ENCODE measurements around the gene MOB3B. TPM values are rescaled to one million over a fixed set of nuclear protein-coding genes. Genes with fewer than 3 reads are reported as not detected.

Gene MOB3B
- total RNA-seq, 1 donor from 2014 or later, result 10.0 TPM

DNA sequence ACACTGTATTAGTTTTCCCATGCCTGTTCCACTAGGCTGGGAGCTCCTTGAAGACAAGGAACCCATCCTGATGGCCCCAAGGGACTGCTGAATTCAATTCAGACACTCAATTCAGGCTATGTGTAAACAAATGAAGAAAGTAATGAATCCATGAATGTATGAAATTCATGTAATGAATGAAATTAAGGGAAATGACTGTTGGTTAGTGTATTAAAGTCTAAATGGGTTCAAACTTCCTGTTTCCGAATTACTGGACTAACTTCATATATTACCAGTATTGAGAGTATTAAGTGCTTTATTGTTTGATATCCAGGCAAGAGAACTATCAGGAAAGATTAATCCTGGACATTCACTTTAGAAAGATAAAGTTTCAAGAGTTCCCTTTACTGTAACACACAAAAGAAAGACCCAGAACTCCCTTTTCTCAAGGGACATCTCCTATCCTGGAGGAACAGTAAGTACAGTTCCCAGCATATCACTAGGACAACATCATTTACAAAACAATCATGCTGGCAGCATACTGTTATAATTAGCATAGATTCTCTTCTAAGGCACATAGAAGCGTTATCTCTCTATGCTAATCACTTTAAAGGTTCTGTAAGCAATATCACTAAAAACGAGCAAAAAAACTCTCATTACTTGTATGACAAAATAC lies 34.0 kb downstream of the MOB3B start:
- POLR2A ChIA-PET, result no interaction called here

DNA sequence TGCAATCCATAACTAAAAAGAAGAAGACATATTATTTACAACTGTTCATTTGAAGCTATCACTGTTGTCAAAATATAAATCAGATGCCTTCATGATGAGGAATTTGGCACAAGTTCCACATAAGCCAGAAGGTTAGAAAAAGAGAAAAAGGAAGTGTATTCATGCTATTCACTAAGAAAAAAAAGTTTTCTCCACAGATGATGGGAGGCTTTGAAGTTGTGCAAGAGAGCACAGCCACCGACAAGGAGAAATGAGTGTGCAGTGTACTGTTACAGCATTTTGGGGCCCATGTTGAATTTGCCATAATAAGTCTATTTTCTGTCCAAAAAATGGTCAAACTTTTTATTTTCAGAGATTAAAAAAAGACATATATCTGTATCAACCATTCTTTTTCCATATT lies 38.5 kb downstream of the MOB3B start:
- no peak overlapping the region for H3K4me3 Mint-ChIP-seq
- ATAC-seq (ENCODE audit: low read depth), result peak; percentile 64
- TF ChIP-seq, protein P1, sequence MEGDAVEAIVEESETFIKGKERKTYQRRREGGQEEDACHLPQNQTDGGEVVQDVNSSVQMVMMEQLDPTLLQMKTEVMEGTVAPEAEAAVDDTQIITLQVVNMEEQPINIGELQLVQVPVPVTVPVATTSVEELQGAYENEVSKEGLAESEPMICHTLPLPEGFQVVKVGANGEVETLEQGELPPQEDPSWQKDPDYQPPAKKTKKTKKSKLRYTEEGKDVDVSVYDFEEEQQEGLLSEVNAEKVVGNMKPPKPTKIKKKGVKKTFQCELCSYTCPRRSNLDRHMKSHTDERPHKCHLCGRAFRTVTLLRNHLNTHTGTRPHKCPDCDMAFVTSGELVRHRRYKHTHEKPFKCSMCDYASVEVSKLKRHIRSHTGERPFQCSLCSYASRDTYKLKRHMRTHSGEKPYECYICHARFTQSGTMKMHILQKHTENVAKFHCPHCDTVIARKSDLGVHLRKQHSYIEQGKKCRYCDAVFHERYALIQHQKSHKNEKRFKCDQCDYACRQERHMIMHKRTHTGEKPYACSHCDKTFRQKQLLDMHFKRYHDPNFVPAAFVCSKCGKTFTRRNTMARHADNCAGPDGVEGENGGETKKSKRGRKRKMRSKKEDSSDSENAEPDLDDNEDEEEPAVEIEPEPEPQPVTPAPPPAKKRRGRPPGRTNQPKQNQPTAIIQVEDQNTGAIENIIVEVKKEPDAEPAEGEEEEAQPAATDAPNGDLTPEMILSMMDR (IDR thresholded peaks at IDR 0.05), result no peak
- no peaks in the 10 kb centered on the region for H3K27me3 Mint-ChIP-seq
- H3K27ac Mint-ChIP-seq, result peak overlapping the region; percentile 18
- DNase-seq, result no peak
- H3K9me3 Mint-ChIP-seq, result peaks cover 4% of the 10 kb centered on the region
- peaks cover 4% of the 10 kb centered on the region for H3K36me3 Mint-ChIP-seq (ENCODE audit: low read depth)
- POLR2A ChIA-PET, result no interaction called here
- intact Hi-C loops (cut with micrococcal nuclease), result no loop called here
- peaks cover 64% of the 10 kb centered on the region for H3K4me1 Mint-ChIP-seq
- CTCF ChIA-PET, result no interaction called here

More for the DNA sequence above, 34.0 kb downstream of the MOB3B start:
- H3K36me3 Mint-ChIP-seq (ENCODE audit: low read depth), result peaks cover 4% of the 10 kb centered on the region
- H3K4me3 Mint-ChIP-seq, result no peak overlapping the region
- CTCF ChIA-PET, result no interaction called here
- TF ChIP-seq, protein P1 (IDR thresholded peaks at IDR 0.05), result no peak
- intact Hi-C loops (cut with micrococcal nuclease), result no loop called here
- no peak for ATAC-seq (ENCODE audit: low read depth)
- no peak for DNase-seq
- H3K4me1 Mint-ChIP-seq, result peaks cover 43% of the 10 kb centered on the region
- H3K27me3 Mint-ChIP-seq, result no peaks in the 10 kb centered on the region
- no peak overlapping the region for H3K27ac Mint-ChIP-seq
- H3K9me3 Mint-ChIP-seq, result peaks cover 4% of the 10 kb centered on the region

DNA sequence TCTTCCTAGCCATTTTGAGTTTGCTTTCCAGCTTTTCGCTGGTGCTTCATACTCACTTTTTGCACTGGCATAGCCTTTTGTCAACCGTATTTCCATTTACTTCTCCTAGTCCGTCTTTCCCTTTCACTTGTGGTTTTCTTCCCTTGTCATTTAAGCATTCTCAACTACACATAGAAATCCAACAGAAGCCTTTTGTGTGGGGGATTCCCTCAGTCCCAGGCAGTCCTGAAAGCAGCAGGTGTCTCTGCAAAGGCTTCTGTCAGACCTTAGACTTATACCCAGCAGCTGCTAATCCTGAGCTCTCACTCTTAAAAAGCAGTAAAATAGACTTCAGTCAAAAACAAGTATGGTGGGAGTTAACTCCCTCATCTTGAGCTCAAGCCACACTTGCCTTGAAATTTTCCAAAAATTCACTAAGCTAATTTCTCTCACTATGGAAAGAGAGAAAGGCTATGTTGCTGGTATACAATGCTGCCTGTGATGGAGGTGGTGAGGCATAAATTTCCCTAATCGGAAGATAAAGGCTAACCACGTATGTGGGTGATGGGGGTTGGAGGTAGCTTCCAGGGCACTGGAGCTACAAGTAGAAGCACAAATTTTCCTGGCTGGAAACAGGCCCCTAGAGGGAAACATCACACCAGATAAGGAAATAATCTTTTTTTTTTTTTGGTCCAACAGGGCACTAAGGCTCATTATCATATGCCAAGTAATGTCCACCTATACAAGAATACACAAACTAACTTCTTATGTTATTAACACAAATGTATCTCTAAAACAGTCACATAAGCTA lies 40.3 kb downstream of the MOB3B start:
- TF ChIP-seq, protein P1 (IDR thresholded peaks at IDR 0.05), result no peak
- intact Hi-C loops (cut with micrococcal nuclease), result loop anchor here (2.0 to 10.0 kb wide), 3 partner anchors 62 to 544 kb away; partner anchors contain the start of gene PLAA
- peak; percentile 40 for ATAC-seq (ENCODE audit: low read depth)
- CTCF ChIA-PET, result interaction anchor here (0.6 to 2.4 kb wide), 4 partner anchors 22 to 156 kb away, joined by 3 to 9 read pairs (median 4); partner anchors contain the start of gene MOB3B
- peaks cover 4% of the 10 kb centered on the region for H3K36me3 Mint-ChIP-seq (ENCODE audit: low read depth)
- peaks cover 3% of the 10 kb centered on the region for H3K9me3 Mint-ChIP-seq
- no peak for DNase-seq
- H3K27me3 Mint-ChIP-seq, result no peaks in the 10 kb centered on the region
- H3K27ac Mint-ChIP-seq, result peak overlapping the region; percentile 46
- H3K4me3 Mint-ChIP-seq, result peak overlapping the region; percentile 20
- H3K4me1 Mint-ChIP-seq, result peaks cover 78% of the 10 kb centered on the region
- POLR2A ChIA-PET, result interaction anchor here (0.6 to 1.1 kb wide), 2 partner anchors 38 to 43 kb away, joined by 3 read pairs; no protein-coding TSS in a partner anchor

DNA sequence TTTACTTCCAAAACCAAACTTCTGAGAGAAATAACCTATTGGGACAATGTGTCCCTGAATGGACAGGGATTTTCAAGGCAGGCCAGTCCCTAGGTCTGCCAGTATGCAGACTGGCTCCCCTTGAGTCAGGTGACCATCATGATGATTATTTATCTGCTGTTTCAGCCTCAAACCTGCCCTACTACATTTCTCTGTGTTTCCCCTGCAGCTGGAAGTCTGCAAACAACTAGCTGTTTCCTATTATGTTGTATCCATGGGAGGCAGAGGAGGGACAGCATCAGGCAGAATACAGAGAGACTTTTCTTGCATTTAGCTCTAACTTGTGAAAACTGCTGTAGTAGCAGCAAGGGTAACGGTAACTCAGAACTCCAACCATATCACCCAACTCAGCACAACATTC lies 41.7 kb downstream of the MOB3B start:
- Mint-ChIP-seq H3K4me1 (peaks cover 86% of the 10 kb centered on the region), H3K4me3 (no peak overlapping the region), H3K9me3 (no peaks in the 10 kb centered on the region), H3K27me3 (no peaks in the 10 kb centered on the region), H3K36me3 (ENCODE audit: low read depth) (peaks cover 2% of the 10 kb centered on the region), H3K27ac (no peak overlapping the region)
- TF ChIP-seq, protein P1 (IDR thresholded peaks at IDR 0.05), result no peak
- DNase-seq, result no peak
- ChIA-PET CTCF (interaction anchor here (1.2 to 2.4 kb wide), 2 partner anchors 19 to 42 kb away, joined by 3 to 9 read pairs; partner anchors contain the start of gene MOB3B), POLR2A (no interaction called here)
- intact Hi-C loops (cut with micrococcal nuclease), result loop anchor here (2.0 to 10.0 kb wide), 4 partner anchors 61 to 543 kb away; partner anchors contain the start of gene PLAA
- ATAC-seq (ENCODE audit: low read depth), result no peak

Data from activated B cell treated with CpG ODN at 0.5 μM for 24 hours (primary cell).